GM12878 (cell line): ENCODE data around the gene SBNO2.
A peak's percentile ranks its signal among the peaks of the same experiment; 100 is the strongest.

Experiments
- BACH1 ChIP-seq: fragments of 450-650 bp; IDR thresholded peaks from 2 replicates; pipeline ENCODE4 v1.6.1; 2017; ENCODE audit warnings: mild to moderate bottlenecking, borderline replicate concordance
- CTCF ChIP-seq, 3 experiments: IDR thresholded peaks in 2 of 3; conservative IDR thresholded peaks in 1 of 3; 2 replicates each; pipeline ENCODE4 v1.5.1; 2011; ENCODE audit warnings: low read depth in 3 of 3, low read length in 3 of 3, mild to moderate bottlenecking in 3 of 3, control low read depth in 2 of 3, moderate library complexity in 2 of 3, inconsistent platforms in 1 of 3, mixed read lengths in 1 of 3; ENCODE audit not compliant: control insufficient read depth in 2 of 3, insufficient read depth in 1 of 3; ENCODE audit errors: extremely low read depth in 1 of 3
- EP300 ChIP-seq, 2 experiments: fragments of 150-350 bp in 1 of 2; IDR thresholded peaks; 2 replicates each; pipeline ENCODE4 v1.6.1; 2011 to 2012; ENCODE audit warnings: low read depth in 2 of 2, low read length in 2 of 2, borderline replicate concordance in 1 of 2, improper control_type of control experiment in 1 of 2, inconsistent platforms in 1 of 2; ENCODE audit not compliant: control insufficient read depth in 1 of 2
- MXI1 ChIP-seq: fragments of 150-350 bp; IDR thresholded peaks from 2 replicates; pipeline ENCODE4 v1.6.1; 2011; ENCODE audit warnings: low read depth, mild to moderate bottlenecking, inconsistent platforms, low read length, improper control_type of control experiment
- PBX3 ChIP-seq: IDR thresholded peaks from 2 replicates; pipeline ENCODE4 v1.6.1; 2011; ENCODE audit warnings: mild to moderate bottlenecking, low read depth, low read length, moderate library complexity; ENCODE audit not compliant: insufficient replicate concordance

- TF ChIP-seq EP300 (IDR thresholded peaks at IDR 0.05; ENCODE audit: borderline replicate concordance in 1 of 2, control insufficient read depth in 1 of 2, low read depth in 2 of 2, low read length in 2 of 2) (peak; percentile 53 to 89; a peak in 3 of 4 replicates), MXI1 (peak; percentile 17; the same call in 1 of the 2 replicates), CTCF (IDR thresholded peaks at IDR 0.05 in 2 of 3, conservative IDR thresholded peaks at IDR 0.05 in 1 of 3; ENCODE audit: control insufficient read depth in 2 of 3, extremely low read depth in 1 of 3, insufficient read depth in 1 of 3, low read depth in 3 of 3, low read length in 3 of 3) (no peak), PBX3 (no peak), BACH1 (peak; percentile 66; the same call in 1 of the 2 replicates)
These were observed 71.5 kb downstream of the SBNO2 start for GRCh38 chr19:1102407-1103131.
